ENCODE results near the gene CCNY.
"Not testable (repeated sequence)": the region's sequence is repeated elsewhere in the genome, so short reads cannot be mapped to it uniquely, and the experiment has no call there.

CCNY gene

DNA sequence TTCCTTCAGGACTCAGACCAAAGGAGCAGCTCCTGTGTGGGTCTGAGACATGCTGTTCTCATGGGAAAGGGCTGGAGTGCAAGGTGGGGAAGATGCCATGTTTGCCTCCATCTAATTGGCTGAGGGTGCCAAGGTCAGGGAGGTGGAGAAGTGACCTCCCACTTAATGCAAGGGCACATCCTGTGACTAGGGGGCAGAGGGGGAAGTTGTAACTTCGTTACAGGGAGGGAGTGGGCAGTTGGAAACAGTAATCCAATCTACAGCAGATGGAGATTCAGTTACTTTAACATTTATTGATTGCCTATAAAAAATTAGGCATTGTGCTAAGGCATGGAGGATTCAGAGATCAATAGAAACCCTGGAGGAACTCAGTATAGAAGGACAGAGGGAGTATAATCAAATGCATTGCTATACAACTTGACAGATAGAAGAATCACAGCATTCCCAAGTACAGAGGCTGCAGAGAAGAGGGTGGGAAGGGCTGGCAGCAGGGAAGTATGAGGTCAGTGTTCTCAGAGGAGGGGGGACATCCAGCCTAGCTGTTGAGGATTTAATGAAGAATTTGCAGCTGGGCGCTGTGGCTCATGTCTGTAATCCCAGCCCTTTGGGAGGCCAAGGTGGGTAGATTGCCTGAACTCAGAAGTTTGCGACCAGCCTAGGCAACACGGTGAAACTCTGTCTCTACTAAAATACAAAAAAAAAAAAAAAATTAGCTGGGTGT, 75.9 kb downstream of the CCNY start:
- no peak for DNase-seq

- no peak for DNase-seq
Measured at GRCh38 chr10:35412900-35413491, 76.7 kb downstream of the CCNY start.

GRCh38 chr10:35413985-35414861, 77.9 kb downstream of the CCNY start:
- no peak for DNase-seq

DNA sequence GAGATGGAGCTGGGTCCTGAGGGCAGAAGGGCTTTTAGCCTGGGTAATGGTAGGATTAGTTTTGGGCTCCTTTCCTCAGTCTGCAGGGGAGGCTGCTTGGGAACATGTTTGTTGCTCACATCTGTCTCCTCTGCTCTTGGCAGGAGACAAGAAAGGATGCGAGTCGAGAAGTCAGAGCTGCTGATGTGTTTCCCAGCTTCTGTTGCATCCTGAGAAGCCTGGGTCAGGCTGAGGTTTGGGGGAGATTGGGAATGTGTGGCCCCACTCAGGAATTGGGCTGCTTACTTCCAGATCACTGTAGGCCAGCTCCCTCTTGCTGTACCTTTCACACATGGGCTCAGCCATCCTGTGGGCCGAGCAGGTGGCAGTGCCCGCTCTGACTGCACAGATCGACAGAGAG, 79.2 kb downstream of the CCNY start:
- no peak for DNase-seq

DNA sequence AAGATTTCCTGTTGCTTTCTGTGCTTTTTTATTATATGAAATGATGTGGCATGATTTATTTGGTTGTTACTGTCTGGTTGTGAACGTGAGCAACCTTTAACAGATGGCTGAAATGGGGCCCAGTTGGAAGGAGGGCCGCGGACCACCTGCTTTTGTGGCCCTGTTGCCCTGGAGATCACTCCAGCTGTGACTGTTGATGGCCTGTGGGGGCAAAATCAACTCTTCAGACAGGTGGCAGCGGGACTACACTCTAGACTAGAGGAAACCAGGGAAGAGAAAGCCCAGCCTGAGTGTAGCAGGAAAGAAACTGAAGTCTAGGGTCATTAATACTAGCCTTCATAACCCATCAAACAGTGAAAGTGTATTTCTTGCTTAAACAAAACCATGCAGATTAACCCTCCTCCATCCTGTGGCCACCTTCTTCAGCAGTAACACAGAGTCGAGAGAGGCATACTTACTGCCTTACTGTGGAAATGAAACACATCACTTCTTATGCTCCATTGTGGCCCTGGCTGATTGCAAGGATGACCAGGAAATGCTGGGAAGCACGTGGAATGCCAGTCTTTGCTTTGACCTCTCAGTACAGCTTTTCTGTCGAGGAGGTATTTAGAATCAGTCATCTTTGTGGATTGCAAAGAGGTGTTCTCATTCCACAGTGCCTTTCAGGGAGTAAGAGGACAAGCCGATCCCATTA, 80.5 kb downstream of the CCNY start:
- no peak for DNase-seq

DNA sequence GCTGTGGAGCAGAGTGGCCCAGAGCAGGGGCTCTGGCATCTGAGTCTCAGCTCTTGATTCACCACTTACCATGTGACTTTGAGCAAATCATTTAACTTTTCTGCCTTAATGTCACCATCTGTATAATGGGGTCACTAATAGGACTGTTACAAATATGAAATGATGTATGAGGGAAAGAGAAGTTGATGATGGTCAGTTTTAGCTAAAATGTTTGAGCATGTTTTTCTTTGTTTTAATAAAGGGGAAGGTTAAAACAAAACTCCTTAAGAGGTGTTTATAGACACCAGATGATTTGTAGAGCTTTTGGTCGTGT, 81.0 kb downstream of the CCNY start:
- DNase-seq, result no peak

DNA sequence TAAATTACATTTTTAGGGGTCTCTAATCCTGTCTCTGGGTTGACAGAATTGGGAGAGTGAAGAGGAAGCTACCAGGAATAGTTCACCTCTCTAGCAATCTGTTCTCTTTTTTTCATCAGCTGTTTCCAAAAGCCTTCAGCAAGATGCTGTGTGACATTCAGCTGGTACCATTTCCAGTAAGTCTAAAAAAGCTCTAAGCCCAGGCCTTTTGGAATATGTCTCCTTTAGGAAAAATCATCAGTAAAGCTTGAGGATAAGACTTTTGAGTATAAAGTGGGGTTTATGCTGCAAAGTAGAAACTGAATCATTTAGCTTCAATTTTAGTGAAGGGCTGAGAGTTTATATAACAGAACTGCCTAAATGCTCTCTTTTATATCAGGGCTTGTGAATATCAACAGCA, 81.5 kb downstream of the CCNY start:
- DNase-seq, result no peak

DNA sequence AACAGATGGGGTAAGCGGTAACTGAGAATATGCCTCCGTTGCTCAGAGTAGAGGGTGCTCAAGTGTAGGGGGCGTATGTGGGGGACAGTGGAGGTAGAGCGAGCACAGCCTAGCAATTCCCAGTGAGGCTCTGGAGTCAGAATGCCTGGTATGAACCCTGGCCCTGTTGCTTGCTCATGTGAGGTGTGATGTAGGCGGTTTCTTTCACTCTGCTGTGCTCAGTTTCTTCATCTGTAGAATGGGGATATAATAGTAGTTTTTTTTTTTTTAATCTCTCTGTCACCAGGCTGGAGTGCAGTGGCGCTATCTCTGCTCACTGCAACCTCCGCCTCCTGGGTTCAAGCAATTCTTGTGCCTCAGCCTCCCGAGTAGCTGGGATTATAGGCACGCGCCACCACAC, 82.3 kb downstream of the CCNY start:
- not testable (repeated sequence) for DNase-seq

DNA sequence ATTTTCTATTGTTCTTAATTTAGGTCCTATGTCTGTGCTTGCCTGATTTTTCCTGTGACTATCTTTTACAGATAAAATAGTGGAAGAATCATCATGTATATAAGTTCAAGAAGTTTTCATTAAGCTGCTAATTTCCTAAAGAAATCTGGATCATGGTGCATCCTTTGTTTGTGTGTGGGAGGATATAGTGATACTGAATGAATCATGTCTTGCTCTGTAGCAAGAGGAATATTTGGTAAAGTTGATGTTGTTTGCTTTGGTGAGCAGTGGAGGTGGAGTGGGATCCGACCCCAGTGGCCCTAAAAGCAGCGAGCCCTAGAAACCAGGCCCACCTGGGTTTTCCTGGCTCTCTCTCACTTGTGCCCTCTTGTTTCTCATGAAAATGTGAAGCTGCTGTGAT, 83.7 kb downstream of the CCNY start:
- no peak for DNase-seq

DNA sequence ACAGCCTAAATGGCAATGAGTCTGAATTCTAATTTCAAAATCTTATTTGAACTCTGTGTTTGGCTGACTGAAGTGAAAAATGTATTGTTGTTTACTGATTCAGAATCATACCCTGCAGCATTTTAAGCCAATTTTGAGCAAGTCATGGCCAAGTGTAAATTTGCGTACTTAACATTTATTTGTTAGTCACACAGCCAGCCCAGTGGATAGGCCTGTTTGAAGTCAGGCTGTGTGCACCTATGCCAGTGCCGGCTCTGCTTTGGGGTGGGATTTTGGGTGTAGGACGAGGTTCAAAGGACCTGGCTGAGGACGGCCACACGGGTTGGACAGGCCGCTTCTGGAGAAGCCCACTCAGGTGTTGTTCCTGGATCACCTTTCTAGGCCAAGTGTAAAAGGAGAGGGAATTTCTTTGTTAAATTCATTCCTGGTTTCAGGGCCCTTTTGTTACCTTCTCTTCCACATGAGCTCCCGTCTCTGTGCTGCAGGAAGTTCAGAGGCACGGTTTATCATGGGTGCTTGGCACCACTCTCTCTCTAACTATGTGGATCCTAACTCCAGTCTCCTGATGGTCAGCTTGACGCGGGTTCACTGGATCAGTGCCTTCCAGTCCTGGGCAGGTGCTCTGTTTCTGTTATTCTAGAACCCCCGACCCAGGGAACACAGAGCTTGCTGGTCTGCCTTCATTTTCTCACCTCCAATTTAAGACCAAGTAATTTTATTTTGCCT, 84.7 kb downstream of the CCNY start:
- DNase-seq, result no peak

- DNase-seq, result no peak
Measured at GRCh38 chr10:35421553-35422178, 85.4 kb downstream of the CCNY start.

GRCh38 chr10:35422228-35422627, 85.9 kb downstream of the CCNY start:
- no peak for DNase-seq

GRCh38 chr10:35423505-35424306, 87.4 kb downstream of the CCNY start:
- no peak for DNase-seq

DNA sequence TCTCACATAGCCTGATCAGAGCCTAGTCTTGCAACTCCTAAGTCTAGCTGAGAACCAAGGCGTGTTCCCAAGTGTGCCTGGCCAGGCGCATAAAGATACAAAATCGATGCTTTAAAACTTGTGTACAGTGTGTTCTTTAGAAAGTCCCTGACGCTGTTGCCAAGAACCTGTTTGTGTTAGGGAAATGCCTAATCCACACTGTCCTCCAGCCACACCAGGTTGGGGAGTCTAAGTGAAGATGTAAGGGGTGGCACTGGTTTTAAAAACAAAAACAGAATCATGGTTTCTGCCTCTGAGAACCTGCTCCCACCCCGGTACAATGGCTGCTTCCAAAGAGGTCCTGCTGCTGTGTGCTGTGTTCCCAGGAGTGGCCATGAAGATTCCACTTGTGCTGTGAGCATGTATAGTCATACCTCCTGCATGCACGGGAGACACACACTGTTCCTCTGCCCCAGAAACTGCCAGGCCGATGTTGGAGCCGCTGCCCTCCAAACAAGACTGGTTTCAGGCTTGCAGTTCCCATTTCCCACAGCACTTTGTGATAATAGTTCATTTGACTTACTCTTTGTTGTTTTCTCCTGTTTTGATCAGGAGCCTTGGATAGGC, 88.5 kb downstream of the CCNY start:
- no peak for DNase-seq

DNA sequence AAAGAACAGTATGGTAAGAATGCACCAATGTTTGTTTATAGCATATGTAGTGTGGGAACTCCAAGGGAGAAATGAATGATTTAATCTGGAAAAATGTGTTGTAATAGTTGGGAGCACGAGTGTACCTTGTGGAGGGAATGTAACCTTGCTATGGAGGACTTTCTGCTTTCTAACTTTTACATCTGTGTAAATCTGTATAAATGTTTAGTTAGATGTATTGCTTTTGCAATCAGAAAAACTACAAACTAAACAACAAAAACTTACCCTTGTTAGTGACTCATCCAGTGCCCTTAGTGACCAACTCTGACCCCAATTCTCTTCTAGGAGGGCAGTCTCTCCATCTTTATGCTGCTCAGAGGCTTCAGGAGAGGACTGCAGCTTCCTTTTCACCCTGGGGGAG, 89.3 kb downstream of the CCNY start:
- DNase-seq, result no peak

- no peak for DNase-seq
Measured at GRCh38 chr10:35426657-35427056, 90.3 kb downstream of the CCNY start.

GRCh38 chr10:35427543-35427942, 91.2 kb downstream of the CCNY start:
- no peak for DNase-seq

- no peak for DNase-seq
Measured at GRCh38 chr10:35428521-35428920, 92.2 kb downstream of the CCNY start.

DNA sequence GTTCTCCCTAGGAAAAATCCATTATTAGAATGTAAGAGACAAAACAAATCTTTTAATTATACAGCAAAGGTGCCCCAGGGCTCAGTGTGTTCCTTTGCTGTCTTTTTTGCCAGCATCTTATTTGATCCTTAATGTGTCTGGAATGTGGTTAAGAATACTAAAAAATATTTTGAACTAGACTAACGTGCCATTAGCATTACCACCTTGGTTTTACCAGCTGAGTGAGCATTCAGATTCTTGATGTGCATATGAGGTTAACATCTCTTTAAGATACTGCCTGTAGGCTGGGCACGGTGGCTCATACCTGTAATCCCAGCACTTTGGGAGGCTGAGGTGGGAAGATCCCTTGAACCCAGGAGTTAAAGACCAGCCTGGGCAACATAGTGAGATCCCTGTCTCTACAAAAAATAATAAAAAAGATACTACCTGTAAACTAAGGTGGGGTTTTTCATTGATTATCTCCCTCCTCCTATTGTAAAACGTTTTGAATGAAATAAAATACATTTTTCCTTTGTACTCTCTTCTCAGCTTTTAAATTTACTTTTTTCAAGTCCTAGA, 96.6 kb downstream of the CCNY start:
- no peak for DNase-seq

DNA sequence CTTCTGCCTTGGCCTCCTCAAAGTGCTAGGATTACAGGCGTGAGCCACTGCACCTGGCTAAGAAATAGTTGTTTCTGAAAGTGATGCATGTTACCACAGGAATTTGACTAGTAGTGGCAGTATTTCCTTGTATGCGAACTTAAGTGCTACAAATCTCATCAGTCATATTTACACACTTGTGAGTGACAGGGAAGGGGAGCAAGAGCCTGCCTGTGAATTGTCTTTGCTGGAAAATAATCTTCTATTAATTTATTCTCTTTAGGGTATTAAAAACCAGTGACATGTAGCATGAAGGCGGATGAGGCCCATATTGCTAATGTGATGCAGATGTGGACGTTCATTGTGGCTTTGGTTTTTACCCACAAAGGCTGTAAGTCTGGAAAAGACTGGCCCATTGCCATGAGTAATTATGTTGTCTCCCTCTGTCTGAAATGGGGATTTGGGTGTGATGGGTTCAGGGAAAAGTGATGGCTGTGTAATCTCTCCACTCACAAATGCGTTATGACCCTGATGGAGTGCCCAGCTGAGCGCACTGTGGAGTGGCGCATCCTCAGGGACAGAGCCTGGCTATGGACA, 97.6 kb downstream of the CCNY start:
- no peak for DNase-seq

Measured in NK-92 treated with Interleukin-12 subunit alpha and Interleukin-12 subunit beta, amount 100 ng/mL, for 24 hours (cell line).